ENCODE results near the gene TNNT1. TPM values are rescaled to one million over a fixed set of nuclear protein-coding genes. Genes with fewer than 3 reads are reported as not detected.

TNNT1 gene
- total RNA-seq, 1 donor from 2014 or later: 48.9 TPM

- Mint-ChIP-seq H3K27ac (no peak overlapping the region), H3K27me3 (ENCODE audit: low read depth) (no peaks in the 10 kb centered on the region), H3K9me3 (peaks cover 3% of the 10 kb centered on the region), H3K36me3 (peaks cover 23% of the 10 kb centered on the region), H3K4me1 (no peaks in the 10 kb centered on the region), H3K4me3 (no peak overlapping the region)
- DNase-seq (ENCODE audit: low spot score in 2 of 2, unreplicated experiment in 2 of 2): no peak
- TF ChIP-seq, protein P1, sequence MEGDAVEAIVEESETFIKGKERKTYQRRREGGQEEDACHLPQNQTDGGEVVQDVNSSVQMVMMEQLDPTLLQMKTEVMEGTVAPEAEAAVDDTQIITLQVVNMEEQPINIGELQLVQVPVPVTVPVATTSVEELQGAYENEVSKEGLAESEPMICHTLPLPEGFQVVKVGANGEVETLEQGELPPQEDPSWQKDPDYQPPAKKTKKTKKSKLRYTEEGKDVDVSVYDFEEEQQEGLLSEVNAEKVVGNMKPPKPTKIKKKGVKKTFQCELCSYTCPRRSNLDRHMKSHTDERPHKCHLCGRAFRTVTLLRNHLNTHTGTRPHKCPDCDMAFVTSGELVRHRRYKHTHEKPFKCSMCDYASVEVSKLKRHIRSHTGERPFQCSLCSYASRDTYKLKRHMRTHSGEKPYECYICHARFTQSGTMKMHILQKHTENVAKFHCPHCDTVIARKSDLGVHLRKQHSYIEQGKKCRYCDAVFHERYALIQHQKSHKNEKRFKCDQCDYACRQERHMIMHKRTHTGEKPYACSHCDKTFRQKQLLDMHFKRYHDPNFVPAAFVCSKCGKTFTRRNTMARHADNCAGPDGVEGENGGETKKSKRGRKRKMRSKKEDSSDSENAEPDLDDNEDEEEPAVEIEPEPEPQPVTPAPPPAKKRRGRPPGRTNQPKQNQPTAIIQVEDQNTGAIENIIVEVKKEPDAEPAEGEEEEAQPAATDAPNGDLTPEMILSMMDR (IDR thresholded peaks at IDR 0.05; ENCODE audit: unreplicated experiment): no peak
Observed at GRCh38 chr19:55098716-55099556, 50.1 kb downstream of the TNNT1 start.

DNA sequence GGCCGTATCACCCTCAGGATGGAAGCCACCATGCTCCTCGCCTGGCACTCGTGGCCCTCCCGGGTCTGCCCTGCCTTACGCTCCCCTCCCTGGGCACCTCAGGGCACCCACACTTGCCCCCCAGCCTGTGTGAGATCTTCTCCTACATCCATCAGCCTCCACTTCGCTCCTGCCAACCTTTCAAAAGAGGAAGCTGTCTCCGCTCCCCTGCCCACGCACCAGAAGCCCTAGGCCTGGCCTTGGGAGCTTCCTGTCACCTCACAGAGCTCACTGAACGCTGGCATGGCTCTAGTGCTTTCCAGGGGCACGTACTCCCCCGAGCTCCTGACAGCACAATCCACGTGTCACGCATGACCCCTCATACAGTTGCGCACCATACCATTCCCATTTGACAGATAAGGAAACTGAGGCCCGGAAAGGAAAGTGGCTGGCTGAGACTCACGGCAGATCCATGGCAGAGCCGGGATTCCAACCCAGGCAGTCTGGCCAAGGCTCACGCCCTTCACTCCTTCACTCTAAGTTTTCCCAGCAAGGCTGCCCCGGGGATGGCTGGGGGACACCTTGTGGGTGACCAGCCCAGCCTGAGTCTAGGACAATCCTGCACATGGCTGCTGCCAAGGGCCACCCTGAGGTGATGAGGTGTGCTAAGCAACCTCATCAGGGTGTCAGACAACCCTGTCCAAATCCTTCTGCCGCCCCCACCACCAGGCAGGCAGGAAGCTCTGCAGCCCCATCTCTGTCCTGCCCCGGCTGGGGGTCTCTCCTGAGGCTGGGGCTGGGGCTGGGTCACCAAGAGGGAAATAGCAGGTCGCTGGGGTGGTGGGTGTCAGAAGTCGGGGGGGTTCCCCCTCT is 50.9 kb downstream of the TNNT1 start:
- Mint-ChIP-seq H3K4me1 (no peaks in the 10 kb centered on the region), H3K4me3 (no peak overlapping the region), H3K27ac (peak overlapping the region; percentile 61), H3K27me3 (ENCODE audit: low read depth) (no peaks in the 10 kb centered on the region), H3K36me3 (peaks cover 17% of the 10 kb centered on the region), H3K9me3 (peaks cover under 1% of the 10 kb centered on the region)
- TF ChIP-seq, protein P1 (IDR thresholded peaks at IDR 0.05; ENCODE audit: unreplicated experiment): no peak
- no peak for DNase-seq (ENCODE audit: low spot score in 2 of 2, unreplicated experiment in 2 of 2)

DNA sequence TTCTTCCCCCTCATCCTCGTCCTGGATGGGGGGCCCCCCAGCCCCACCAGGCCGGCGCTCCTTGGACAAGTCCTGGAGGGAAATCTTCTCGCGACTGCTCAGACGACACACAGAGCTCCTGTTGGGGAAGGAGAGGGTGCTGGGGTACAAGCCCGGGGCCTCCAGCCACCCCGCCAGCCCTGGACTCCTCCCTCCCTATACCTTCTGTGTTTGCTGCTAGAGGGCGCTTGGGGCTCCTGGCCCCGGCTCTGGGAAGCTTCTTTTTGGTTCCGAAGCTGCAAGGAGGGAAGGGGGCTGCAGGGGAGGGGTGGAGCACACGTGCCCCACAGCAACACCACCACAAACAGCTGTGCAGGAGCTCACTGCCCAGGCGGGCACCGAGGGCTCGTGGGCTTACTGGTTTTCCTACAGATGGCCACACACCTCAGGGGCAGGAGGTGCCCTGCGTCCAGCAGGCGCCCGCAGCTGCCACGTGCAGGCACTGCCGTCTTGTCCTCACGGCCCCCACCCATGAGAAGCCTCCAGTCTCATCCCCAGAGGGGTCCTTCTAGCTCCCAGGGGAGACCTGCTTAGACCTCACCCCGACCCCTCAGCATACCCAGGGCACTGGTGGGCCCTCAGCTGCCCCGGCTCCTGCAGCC is 52.8 kb downstream of the TNNT1 start:
- Mint-ChIP-seq H3K9me3 (no peaks in the 10 kb centered on the region), H3K27me3 (ENCODE audit: low read depth) (no peaks in the 10 kb centered on the region), H3K36me3 (peaks cover 7% of the 10 kb centered on the region), H3K4me1 (no peaks in the 10 kb centered on the region), H3K27ac (no peak overlapping the region), H3K4me3 (no peak overlapping the region)
- no peak for DNase-seq (ENCODE audit: low spot score in 2 of 2, unreplicated experiment in 2 of 2)
- TF ChIP-seq, protein P1 (IDR thresholded peaks at IDR 0.05; ENCODE audit: unreplicated experiment): no peak

DNA sequence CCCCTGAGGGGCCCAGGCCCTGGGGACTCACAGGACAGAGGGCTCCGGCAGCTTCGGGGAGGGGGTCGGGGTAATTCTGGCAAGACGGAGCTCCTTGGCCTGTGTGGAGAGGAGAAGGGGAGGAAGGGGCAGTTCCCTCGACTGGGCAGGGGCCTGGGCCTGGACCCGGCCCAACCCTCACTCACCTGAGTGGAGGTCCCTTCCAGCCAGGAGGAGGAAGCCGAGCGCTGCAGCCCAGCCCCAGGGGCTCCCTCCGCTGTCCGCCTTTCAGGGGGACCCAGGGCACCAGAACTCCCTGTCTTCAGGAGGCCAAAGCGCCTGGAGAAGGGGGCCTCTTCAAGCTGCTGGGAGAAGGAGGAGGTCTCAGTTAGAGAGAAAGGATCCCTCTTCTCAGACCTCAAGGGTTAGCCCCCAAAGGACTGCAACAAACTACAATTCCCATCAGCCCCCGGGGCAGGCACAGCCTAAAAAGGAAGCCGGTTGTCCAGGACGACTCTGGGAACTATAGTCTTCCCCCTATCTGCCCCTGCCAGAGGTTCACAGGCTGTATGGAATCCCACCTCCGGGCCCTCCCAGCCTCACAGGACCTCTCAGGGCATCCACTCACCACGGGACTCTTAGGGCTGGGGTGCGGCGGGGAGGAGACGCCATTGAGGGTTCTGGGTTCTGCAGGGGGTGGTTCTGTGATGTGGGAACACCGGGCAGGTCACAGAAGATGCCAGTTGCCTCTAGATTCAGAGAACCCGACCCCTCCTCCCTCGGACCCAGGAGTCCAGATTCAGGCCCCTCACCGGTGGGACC is 53.5 kb downstream of the TNNT1 start:
- TF ChIP-seq, protein P1 (IDR thresholded peaks at IDR 0.05; ENCODE audit: unreplicated experiment): no peak
- H3K9me3 Mint-ChIP-seq: no peaks in the 10 kb centered on the region
- no peak for DNase-seq (ENCODE audit: low spot score in 2 of 2, unreplicated experiment in 2 of 2)
- H3K27me3 Mint-ChIP-seq (ENCODE audit: low read depth): no peaks in the 10 kb centered on the region
- no peak overlapping the region for H3K4me3 Mint-ChIP-seq
- no peak overlapping the region for H3K27ac Mint-ChIP-seq
- peaks cover 7% of the 10 kb centered on the region for H3K36me3 Mint-ChIP-seq
- no peaks in the 10 kb centered on the region for H3K4me1 Mint-ChIP-seq

Data from mesothelial cell of epicardium (in vitro differentiated cells).